HG03342 (cell line): ENCODE results near the gene CTNNA1.

Experiments
- ATAC-seq: cut with Tn5 transposase; IDR thresholded peaks from one replicate; pipeline ENCODE4 v1.9.1; 2021; ENCODE audit warnings: mild to moderate bottlenecking, moderate library complexity; ENCODE audit not compliant: unreplicated experiment

CTNNA1 gene

DNA sequence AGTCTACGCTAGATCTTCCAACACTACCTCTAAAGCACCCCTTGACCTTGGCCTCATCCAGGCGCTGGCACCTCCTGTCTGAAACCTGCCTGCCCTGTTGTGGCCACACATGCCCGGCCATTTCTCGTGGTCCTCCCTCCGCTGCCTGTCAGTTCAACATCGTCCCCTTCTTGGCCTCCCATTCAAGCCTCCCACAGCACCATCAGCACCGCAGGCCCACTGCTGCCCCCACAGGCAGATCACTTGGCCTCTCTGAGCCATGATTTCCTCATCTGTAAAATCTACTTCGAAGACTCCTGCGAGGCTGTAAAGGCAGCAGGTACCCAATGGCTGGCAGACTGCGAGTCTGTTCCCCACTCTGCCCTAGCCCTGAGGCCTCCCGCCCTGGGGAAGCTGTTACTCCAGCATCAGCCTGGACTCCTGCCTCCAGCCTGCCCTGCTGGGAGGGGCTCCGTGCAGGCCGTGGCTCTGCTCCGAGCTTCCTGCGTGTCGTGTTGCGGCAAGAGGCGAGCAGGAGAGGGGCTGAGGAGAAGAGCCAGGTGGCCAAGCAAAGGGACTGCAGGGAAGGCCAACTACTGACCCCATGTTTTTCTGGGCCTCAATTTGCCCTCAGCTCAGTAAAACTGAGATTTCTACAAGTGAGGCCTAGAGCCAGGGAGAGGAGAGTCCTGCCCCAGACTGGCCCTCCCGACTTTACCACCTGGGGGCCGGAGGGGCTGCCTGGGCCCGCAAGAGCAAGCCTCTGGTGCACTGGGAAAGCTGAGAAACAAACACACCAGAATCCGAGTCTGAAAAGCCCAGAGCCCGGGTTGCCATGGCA is 192.4 kb downstream of the CTNNA1 start:
- no peak for ATAC-seq

DNA sequence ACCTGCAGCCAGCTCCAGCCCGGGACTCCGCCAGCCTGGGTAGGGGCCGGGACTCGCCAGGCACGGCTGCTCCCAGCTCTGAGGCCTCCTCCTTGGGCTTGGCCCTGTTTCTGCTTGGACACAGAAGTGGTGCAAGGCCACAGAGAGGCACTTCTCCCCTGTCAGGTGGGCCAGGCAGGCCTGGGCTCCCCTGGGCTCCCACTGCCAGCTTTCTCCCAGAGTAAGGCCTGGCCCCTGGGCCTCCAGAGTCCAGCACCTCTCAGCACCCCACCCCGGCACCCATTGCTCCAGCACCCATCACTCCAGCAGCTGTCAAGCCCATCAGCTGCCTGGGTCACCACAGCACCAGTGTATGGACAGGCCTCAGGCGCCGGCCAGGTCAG is 193.0 kb downstream of the CTNNA1 start:
- no peak for ATAC-seq

DNA sequence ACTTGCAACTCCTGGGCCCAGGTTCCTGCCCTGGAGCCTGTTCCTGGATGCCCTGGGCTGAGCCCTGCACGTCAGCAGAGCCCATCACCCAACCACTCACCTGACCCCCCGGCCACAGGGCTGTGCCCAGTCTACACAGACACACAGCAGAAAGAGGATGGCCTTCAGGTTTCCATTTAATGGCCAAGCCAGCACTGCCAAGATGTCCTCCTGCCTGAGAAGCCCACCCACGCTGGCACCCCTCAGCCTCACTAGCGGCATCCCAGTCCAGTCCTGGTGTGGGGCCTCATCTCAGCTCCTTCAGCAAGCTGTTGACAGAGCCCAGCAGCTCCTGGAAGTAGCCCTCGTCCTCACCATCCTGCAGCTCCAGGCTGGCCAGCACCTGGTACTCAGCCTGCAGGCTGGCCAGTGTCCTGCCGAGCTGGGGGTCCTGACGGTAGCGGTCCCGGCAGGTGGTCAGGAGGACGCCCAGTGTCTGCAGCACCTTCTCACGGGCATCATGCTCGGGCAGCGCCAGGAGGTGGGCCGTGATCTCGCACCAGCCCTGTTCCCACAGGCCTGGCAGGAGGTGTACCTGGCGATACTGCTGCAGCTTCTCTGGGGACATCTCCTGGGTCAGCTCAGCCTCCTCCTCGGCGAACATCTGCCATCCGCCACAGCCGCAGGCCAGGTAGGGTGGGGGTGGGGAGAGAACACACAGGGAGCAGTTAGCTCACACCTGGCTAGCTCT is 193.8 kb downstream of the CTNNA1 start:
- no peak for ATAC-seq

- no peak for ATAC-seq
Measured at GRCh38 chr5:138947780-138948179, 194.6 kb downstream of the CTNNA1 start.

GRCh38 chr5:138948471-138949222 is 195.4 kb downstream of the CTNNA1 start:
- no peak for ATAC-seq

DNA sequence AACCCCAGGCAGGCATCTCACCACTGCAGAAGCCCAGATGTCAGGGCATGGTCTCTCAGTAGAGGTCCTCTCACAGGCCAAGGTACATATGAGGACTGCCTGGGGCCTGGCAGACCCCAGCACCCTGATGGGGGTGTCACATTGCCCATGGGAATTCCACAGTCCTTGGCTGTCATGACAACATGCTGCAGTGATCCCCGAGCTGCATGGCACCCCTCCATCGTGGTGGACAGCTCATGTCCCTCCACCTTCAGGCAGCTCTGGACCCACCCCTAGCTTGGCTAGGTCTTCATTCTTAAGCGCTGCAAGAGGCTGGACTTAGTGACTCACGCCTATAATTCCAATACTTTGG is 196.0 kb downstream of the CTNNA1 start:
- no peak for ATAC-seq

GRCh38 chr5:138949988-138950387 is 196.8 kb downstream of the CTNNA1 start:
- no peak for ATAC-seq

- ATAC-seq = no peak
Measured at GRCh38 chr5:138950421-138951031, 197.3 kb downstream of the CTNNA1 start.

GRCh38 chr5:138951091-138951985 is 198.1 kb downstream of the CTNNA1 start:
- ATAC-seq = no peak

DNA sequence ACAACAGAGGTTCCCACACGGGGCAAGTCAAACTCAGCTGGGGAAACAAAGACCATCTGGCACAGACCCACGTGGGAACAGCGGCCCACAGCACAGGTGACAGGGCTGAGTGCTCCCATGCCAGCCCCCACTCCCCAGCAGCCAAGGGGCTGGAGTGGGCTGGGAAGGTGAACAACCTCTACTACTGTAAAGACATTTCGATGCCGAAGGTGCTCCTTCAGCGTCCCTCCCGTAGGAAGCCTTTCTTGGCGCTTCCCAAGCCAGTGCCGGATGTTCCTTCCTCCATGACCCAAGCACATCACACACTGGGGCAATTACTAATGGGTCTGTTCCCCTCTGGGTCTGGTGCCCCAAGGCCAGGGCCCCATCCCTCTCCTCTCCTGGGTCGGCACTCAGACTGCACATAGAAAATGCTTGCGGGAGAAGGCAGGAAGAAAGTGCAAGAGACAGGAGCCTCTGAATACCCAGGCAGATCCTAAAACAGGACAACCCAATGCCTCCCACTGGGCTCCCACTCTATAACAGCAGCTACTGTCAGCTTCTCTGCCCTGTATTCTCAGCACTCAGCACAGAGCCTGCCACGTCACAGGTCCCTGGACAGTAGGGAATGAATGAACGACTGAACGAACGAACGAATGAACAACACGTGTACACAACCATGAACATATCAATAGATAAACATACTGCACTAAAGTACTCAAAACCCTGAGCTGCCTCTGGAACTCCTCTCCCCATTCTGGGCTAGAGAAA is 198.9 kb downstream of the CTNNA1 start:
- no peak for ATAC-seq

DNA sequence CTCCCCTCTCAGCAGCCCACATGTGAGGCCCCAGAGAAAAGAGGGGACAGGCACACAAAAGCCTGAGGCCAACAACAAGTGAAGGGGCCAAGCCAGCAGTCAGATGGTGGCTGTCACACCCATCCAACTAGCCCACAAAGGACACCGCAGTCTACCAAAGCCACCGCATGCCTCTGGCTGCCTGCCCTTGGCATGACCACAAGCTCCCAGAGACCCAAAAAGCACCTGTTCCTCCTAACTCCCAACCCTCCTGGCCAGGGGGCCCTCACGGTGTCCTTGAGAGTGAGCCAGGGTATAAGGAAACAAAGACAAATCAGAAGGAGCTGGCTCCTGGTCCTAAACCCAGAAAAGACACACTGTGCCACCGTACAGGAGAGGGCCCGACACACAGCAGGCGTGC is 199.7 kb downstream of the CTNNA1 start:
- no peak for ATAC-seq

DNA sequence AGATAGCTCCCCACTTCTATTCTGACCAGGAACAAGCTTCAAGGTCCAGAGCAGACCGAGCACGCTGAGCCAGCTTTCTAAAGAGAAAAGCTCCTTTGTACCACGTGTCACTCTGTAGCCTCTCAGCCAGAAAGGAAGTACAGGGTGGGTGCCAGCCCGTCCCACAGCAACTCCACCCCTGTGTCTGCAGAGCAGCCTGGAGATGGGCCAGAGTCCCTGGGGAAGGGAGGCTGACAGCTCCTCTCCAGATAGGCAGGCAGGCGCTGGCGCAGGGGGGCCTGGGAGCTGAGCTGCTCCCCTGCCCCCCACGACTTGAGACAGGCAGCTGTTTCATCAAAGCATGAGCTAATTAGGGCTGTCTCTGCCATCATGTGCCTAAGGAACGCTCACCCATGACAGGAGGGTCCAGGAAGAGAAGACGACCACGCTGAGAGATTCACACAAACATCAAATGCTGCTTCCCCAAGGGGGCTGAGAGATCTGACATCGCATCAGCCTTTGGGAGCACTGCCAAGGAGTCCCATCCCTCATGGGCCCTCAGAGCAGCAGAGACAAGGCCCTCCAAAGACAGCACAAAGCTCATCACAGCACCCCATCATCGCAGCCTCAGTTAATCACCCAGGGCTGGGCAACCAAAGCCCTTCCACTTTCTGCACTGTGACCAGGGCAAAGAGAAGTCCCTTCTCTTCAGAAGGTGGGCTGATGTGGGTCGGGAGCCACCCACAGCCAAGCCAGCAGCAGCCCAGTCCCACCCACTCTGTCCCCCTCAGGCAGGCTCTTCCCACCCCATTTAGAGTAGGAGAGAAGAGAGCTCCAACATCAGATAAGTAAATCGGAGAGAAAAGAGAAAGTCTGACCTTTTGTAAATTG is 200.4 kb downstream of the CTNNA1 start:
- ATAC-seq = no peak

- ATAC-seq = no peak
Measured at GRCh38 chr5:138954257-138955012, 201.2 kb downstream of the CTNNA1 start.

DNA sequence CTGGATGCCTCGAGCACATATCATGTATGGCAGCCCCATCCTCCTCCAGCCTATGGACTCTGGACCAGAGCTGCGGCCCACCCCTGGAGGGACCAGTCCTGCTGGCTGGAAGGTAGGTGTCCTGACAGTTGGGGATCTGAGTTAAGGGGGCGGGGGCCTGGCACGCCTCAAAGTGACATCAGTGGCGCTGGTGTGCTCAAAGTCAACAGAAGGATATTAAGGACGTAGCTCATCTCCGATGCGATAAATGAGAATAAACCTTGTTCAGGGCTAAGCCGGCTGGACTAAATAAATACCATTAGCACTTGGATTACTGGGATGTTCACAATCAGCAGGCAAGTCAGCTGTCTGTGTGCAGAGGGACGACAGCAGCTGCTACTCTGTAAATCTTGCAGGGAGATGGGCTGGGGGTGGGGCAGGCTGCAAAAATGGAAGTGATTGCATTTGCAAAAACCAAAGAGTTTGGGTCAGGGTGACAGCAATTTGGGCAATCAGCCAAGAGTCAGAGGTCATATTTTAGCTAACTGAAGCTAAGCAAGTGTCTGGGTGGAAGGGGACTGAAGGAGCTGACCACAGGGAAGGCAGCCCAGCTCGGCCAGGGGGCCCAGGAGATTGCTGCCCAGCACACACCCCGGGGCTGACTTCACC is 201.9 kb downstream of the CTNNA1 start:
- ATAC-seq = no peak

DNA sequence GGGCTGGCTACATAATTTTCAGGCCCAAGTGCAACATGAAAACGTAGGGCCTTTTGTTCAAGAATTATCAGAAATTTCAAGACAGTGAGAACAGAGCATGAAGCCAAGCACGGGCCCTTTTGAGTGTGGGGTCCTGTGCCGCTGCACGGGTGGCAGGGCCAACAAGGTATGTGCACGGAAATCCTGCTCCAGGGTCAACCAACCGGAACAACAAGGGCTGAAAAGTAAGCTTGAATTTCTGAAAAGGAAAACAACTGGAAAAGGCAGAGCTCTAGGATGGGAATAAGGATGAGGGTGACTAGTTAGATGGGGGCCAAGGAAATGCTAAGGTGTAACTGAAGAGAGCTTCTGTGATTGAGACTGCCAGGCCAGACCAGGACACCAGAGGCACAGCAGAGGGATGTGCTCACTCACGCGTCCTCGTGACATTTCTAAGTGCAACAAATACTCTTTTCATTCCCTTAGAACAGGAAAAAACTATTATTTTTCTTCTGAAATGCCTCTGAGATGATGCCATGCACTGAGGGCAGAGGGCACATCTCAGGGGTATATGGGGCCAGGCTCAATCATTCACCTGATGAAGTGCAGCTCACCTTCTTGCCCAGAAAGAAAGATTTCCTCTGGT is 202.6 kb downstream of the CTNNA1 start:
- no peak for ATAC-seq

DNA sequence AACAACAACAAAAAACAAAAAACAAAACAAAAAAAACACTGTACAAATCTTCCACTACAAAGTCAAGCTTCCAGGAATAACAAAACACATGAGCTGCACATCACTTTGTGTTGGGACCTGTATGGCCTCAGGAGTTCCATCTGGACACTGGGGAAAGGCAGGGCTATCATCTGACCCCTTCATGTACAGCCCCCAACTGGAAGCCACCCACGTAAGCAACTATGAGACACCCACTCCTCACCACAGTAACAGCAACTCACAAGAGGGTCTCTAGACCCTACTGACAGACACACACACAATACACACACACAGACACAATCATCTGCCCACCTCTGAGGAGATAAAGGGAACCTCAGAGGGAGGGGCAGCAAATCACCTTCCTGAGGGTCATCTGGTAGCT is 203.6 kb downstream of the CTNNA1 start:
- ATAC-seq = no peak

GRCh38 chr5:138960145-138960692 is 207.0 kb downstream of the CTNNA1 start:
- ATAC-seq = no peak
